Astrocyte of the cerebellum (primary cell): Measurements from ENCODE around the gene PIP5KL1.

Experiments used
- DNase-seq: peaks from one replicate; pipeline ENCODE4 v3.0.0-alpha.2; 2011; ENCODE audit warnings: low read depth
- H3K4me3 ChIP-seq: 2 replicates; pipeline ENCODE4 v1.5.1; 2011; ENCODE audit warnings: mild to moderate bottlenecking, low read depth, low read length, moderate library complexity
- in situ Hi-C: cut with HindIII; loops from 2 replicates; pipeline ENCODE4 v1.10.0; 2017; ENCODE audit warnings: low sequenced_read_pairs
- TF ChIP-seq, protein P1 (sequence below): IDR thresholded peaks from 2 replicates; pipeline ENCODE4 v1.5.1; 2012; ENCODE audit warnings: low read length, low read depth, moderate library complexity, mild to moderate bottlenecking; ENCODE audit errors: missing control alignments

Gene PIP5KL1

DNA sequence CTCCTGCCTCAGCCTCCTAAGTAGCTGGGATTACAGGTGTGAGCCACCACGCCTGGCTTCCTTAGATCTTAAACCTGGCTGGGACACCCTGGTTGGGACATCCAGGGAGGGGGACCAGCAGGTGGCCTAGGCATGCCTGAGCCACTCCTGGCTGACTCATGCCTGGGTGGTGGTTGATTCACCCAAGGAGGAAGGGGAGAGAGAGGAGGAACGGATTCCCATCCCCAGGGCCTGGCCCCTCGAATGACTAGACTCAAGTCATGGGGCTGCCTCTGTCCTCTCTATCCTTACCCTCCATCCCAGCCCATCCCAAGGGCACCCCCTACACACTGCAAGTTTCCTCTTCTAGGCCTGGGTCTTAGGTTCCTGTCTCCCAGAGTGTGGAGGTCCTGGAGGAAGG, 37.5 kb upstream of the PIP5KL1 start:
- no peak for DNase-seq
- no peak overlapping the region for H3K4me3 ChIP-seq
- in situ Hi-C loops, result no loop called here
- TF ChIP-seq, protein P1, sequence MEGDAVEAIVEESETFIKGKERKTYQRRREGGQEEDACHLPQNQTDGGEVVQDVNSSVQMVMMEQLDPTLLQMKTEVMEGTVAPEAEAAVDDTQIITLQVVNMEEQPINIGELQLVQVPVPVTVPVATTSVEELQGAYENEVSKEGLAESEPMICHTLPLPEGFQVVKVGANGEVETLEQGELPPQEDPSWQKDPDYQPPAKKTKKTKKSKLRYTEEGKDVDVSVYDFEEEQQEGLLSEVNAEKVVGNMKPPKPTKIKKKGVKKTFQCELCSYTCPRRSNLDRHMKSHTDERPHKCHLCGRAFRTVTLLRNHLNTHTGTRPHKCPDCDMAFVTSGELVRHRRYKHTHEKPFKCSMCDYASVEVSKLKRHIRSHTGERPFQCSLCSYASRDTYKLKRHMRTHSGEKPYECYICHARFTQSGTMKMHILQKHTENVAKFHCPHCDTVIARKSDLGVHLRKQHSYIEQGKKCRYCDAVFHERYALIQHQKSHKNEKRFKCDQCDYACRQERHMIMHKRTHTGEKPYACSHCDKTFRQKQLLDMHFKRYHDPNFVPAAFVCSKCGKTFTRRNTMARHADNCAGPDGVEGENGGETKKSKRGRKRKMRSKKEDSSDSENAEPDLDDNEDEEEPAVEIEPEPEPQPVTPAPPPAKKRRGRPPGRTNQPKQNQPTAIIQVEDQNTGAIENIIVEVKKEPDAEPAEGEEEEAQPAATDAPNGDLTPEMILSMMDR, result no peak

GRCh38 chr9:127967151-127967809, 36.7 kb upstream of the PIP5KL1 start:
- H3K4me3 ChIP-seq, result no peak overlapping the region
- TF ChIP-seq, protein P1, result no peak
- in situ Hi-C loops, result no loop called here
- no peak for DNase-seq

DNA sequence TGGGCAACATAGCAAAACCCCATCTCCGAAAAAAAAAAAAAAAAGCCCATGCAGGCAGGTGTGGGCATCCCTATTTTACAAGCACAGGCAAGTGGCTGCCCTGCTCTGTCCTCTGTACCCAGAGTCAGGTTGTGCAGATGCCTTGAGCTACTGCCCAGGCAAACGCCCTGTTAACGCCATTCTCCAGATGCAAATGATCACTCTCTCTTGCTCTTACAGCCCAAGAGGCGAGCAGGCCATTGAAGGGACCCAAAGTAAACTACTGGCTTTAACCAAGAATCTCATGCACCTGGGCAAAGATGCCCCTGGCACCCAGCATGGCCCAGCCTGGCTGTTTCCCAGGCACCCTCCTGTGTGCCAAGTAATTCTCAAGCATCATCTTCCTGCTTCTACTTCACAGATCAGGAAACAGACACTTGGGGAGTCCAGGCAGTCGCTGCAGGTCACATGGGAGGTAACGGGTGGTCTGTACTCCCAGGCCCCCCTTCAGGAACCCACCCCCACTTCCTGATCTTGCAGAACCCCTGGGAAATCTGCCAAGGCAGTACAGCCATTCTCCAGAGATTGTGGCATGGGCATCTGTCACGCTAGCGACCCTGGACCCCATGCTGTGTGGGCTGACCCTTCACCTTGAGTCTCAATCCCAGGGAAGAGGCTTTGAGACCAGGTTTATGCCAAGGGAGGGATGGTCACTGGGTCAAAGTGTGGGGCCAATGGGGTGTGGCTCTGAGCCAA, 36.0 kb upstream of the PIP5KL1 start:
- DNase-seq, result no peak
- in situ Hi-C loops, result no loop called here
- H3K4me3 ChIP-seq, result no peak overlapping the region
- TF ChIP-seq, protein P1, result no peak

DNA sequence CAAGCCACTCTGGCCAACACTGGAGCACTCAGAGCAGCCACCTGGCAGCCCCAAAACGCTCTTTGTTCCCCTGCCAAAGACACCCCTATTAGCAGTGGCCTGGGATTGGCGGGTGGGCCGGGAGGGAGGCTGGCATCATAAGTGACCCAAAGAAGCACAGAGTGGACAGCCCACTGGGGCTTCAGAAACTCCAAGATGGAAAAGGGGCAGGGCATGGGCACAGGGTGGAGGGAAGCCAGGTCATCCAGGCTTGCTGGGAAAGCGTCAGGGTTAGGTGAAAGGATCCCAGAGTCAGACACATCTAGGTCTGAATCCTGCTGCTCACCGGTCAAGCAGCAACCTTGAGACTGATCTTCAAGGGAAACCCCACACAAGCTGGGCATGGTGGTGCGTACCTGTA, 35.4 kb upstream of the PIP5KL1 start:
- H3K4me3 ChIP-seq, result no peak overlapping the region
- in situ Hi-C loops, result no loop called here
- no peak for DNase-seq
- TF ChIP-seq, protein P1, result no peak

- H3K4me3 ChIP-seq, result no peak overlapping the region
- in situ Hi-C loops, result no loop called here
- TF ChIP-seq, protein P1, result no peak
- no peak for DNase-seq
Observed at GRCh38 chr9:127963359-127964064, 32.9 kb upstream of the PIP5KL1 start.

GRCh38 chr9:127963041-127963358, 32.4 kb upstream of the PIP5KL1 start:
- DNase-seq, result no peak
- H3K4me3 ChIP-seq, result no peak overlapping the region
- in situ Hi-C loops, result no loop called here
- TF ChIP-seq, protein P1, result no peak
